Lower lobe of right lung (tissue), 2 donors: ENCODE measurements around the gene EVC2. TPM values are rescaled to one million over a fixed set of nuclear protein-coding genes. Genes with fewer than 3 reads are reported as not detected.

ENCODE experiments used
- ATAC-seq, 2 donors: fragments of 200-7000 bp; cut with Tn5 transposase; one replicate each; pipeline ENCODE4 v1.9.1; 2020 to 2022; ENCODE audit warnings: mild to moderate bottlenecking in 2 of 2, moderate library complexity in 2 of 2
- DNase-seq: peaks from one replicate; pipeline ENCODE4 v3.0.0-alpha.2; 2020
- H3K27ac ChIP-seq: fragments of 200-600 bp; one replicate; pipeline ENCODE4 v1.8.0; 2022
- H3K27me3 ChIP-seq: fragments of 200-600 bp; one replicate; pipeline ENCODE4 v1.8.0; 2022; ENCODE audit warnings: low read depth
- H3K36me3 ChIP-seq: fragments of 200-600 bp; one replicate; pipeline ENCODE4 v1.8.0; 2022; ENCODE audit warnings: mild to moderate bottlenecking
- H3K4me1 ChIP-seq: fragments of 200-600 bp; one replicate; pipeline ENCODE4 v1.8.0; 2022
- H3K4me3 ChIP-seq: fragments of 200-600 bp; one replicate; pipeline ENCODE4 v1.8.0; 2022; ENCODE audit warnings: mild to moderate bottlenecking
- H3K9me3 ChIP-seq: fragments of 200-600 bp; one replicate; pipeline ENCODE4 v1.8.0; 2022
- CTCF ChIP-seq: fragments of 200-600 bp; IDR thresholded peaks from one replicate; pipeline ENCODE4 v1.8.0; 2022; ENCODE audit warnings: antibody characterized with exemption, mild to moderate bottlenecking
- intact Hi-C: fragments of 100-400 bp; cut with DNase I; formaldehyde crosslinking; loops from one replicate; pipeline ENCODE4 v1.11.0; 2022
- total RNA-seq: library from RNA; stranded (reverse); fragmentation: NEBNext Ultra II Directional; extraction: Animal tissue kit (Norgen Biotek cat#: 25700); gene quantifications from one replicate; pipeline ENCODE4 v1.2.1, GENCODE V29; 2021
- donor health status: DM: no; HTN: yes; CAD: no; lungs with severe emphysema.

The EVC2 gene
- total RNA-seq, 1 donor from 2014 or later: 4.9 TPM

GRCh38 chr4:5707366-5707765, 993 bp downstream of the EVC2 start:
- Histone ChIP-seq H3K9me3 (no peaks in the 10 kb centered on the region), H3K27ac (no peak overlapping the region), H3K27me3 (peaks cover 21% of the 10 kb centered on the region), H3K4me1 (peaks cover 34% of the 10 kb centered on the region), H3K36me3 (no peaks in the 10 kb centered on the region), H3K4me3 (peak overlapping the region; percentile 77)
- intact Hi-C loops: no loop called here
- ATAC-seq (no peak), DNase-seq (no peak)
- no peak for TF ChIP-seq CTCF

GRCh38 chr4:5706486-5707290, 1.7 kb downstream of the EVC2 start:
- Histone ChIP-seq H3K27ac (no peak overlapping the region), H3K9me3 (no peaks in the 10 kb centered on the region), H3K36me3 (no peaks in the 10 kb centered on the region), H3K4me1 (peaks cover 28% of the 10 kb centered on the region), H3K27me3 (peaks cover 21% of the 10 kb centered on the region), H3K4me3 (no peak overlapping the region)
- no peak for TF ChIP-seq CTCF
- DNase-seq (no peak), ATAC-seq (no peak)
- intact Hi-C loops: no loop called here

- Histone ChIP-seq H3K4me3 (no peak overlapping the region), H3K4me1 (peaks cover 27% of the 10 kb centered on the region), H3K36me3 (no peaks in the 10 kb centered on the region), H3K27ac (no peak overlapping the region), H3K9me3 (no peaks in the 10 kb centered on the region), H3K27me3 (peaks cover 21% of the 10 kb centered on the region)
- intact Hi-C loops: no loop called here
- no peak for TF ChIP-seq CTCF
- DNase-seq (no peak), ATAC-seq (no peak)
Measured at GRCh38 chr4:5705647-5706320, 2.6 kb downstream of the EVC2 start.

GRCh38 chr4:5704276-5704675, 4.1 kb downstream of the EVC2 start:
- TF ChIP-seq CTCF: no peak
- DNase-seq (no peak), ATAC-seq (no peak)
- Histone ChIP-seq H3K36me3 (no peaks in the 10 kb centered on the region), H3K4me1 (peaks cover 17% of the 10 kb centered on the region), H3K27ac (no peak overlapping the region), H3K27me3 (peaks cover 19% of the 10 kb centered on the region), H3K9me3 (no peaks in the 10 kb centered on the region), H3K4me3 (no peak overlapping the region)
- intact Hi-C loops: no loop called here

- Histone ChIP-seq H3K4me3 (no peak overlapping the region), H3K9me3 (no peaks in the 10 kb centered on the region), H3K4me1 (peaks cover 17% of the 10 kb centered on the region), H3K27ac (no peak overlapping the region), H3K27me3 (peaks cover 16% of the 10 kb centered on the region), H3K36me3 (no peaks in the 10 kb centered on the region)
- no peak for TF ChIP-seq CTCF
- DNase-seq (no peak), ATAC-seq (no peak)
- intact Hi-C loops: no loop called here
Measured at GRCh38 chr4:5703831-5704230, 4.5 kb downstream of the EVC2 start.
